Hepatocyte (in vitro differentiated cells): Measurements from ENCODE around the gene ITGB4. TPM values are rescaled to one million over a fixed set of nuclear protein-coding genes. Genes with fewer than 3 reads are reported as not detected.
A peak's percentile ranks its signal among the peaks of the same experiment; 100 is the strongest.

Experiments used
- DNase-seq: peaks from one replicate; pipeline ENCODE4 v3.0.0-alpha.2; 2016; ENCODE audit warnings: low spot score
- H2AFZ ChIP-seq: fragments of 200-600 bp; sonication (generic); 2 replicates; pipeline ENCODE4 v1.6.0; 2016; ENCODE audit warnings: antibody characterized with exemption, mild to moderate bottlenecking
- H3K27ac ChIP-seq: fragments of 200-600 bp; sonication (generic); 2 replicates; pipeline ENCODE4 v1.5.1; 2016; ENCODE audit warnings: mild to moderate bottlenecking
- H3K27me3 ChIP-seq: fragments of 200-600 bp; sonication (generic); 2 replicates; pipeline ENCODE4 v1.6.1; 2016
- H3K36me3 ChIP-seq: fragments of 200-600 bp; sonication (generic); replicated peaks from 2 replicates; pipeline ENCODE4 v1.5.1; 2016; ENCODE audit warnings: low read depth; ENCODE audit not compliant: insufficient read depth
- H3K4me1 ChIP-seq: fragments of 200-600 bp; sonication (generic); 2 replicates; pipeline ENCODE4 v1.5.1; 2016; ENCODE audit warnings: mild to moderate bottlenecking, moderate library complexity; ENCODE audit not compliant: insufficient read depth
- H3K4me2 ChIP-seq: fragments of 200-600 bp; sonication (generic); 2 replicates; pipeline ENCODE4 v1.6.0; 2016
- H3K4me3 ChIP-seq: fragments of 200-600 bp; sonication (generic); 2 replicates; pipeline ENCODE4 v1.5.1; 2016; ENCODE audit warnings: mild to moderate bottlenecking
- H3K79me2 ChIP-seq: fragments of 200-600 bp; sonication (generic); 2 replicates; pipeline ENCODE4 v1.6.0; 2017; ENCODE audit warnings: mild to moderate bottlenecking
- H3K9me2 ChIP-seq: fragments of 200-600 bp; sonication (generic); replicated peaks from 2 replicates; pipeline ENCODE4 v1.6.0; 2017; ENCODE audit warnings: mild to moderate bottlenecking; ENCODE audit not compliant: insufficient read depth
- H3K9me3 ChIP-seq: fragments of 200-600 bp; sonication (generic); 2 replicates; pipeline ENCODE4 v1.5.1; 2016; ENCODE audit warnings: low read depth, mild to moderate bottlenecking
- H4K20me1 ChIP-seq: fragments of 200-600 bp; sonication (generic); 2 replicates; pipeline ENCODE4 v1.6.0; 2016; ENCODE audit warnings: mild to moderate bottlenecking; ENCODE audit not compliant: insufficient read depth, poor library complexity, severe bottlenecking
- EZH2 ChIP-seq: fragments of 200-600 bp; sonication (generic); IDR thresholded peaks from 2 replicates; pipeline ENCODE4 v1.6.1; 2016; ENCODE audit warnings: antibody characterized with exemption, mild to moderate bottlenecking, borderline replicate concordance
- EZH2phosphoT487 ChIP-seq: fragments of 200-600 bp; sonication (generic); IDR thresholded peaks from one replicate; pipeline ENCODE4 v1.6.1; 2018; ENCODE audit warnings: antibody characterized with exemption, mild to moderate bottlenecking, low read depth, moderate library complexity; ENCODE audit not compliant: unreplicated experiment, severe bottlenecking
- WGBS: methylation state at CpG from one replicate; pipeline ENCODE4 v1.1.6; 2016; ENCODE audit warnings: low lambda C conversion rate; ENCODE audit errors: missing lambda C conversion rate; 5-methylcytosine and 5-hydroxymethylcytosine counted together
- polyA plus RNA-seq: library from polyadenylated mRNA; unstranded; fragments of >200 nt; fragmentation: Nextera tagmentation; extraction: Ambion mirVana; gene quantifications from 2 replicates; pipeline ENCODE4 v1.2.1, GENCODE V29; 2016
- total RNA-seq: library from RNA; depleted of rRNA; stranded (reverse); fragments of >200 nt; gene quantifications from 2 replicates; pipeline ENCODE4 v1.2.3, GENCODE V29; 2014
- TF ChIP-seq, protein P1 (sequence below): fragments of 200-600 bp; sonication (generic); IDR thresholded peaks from 2 replicates; pipeline ENCODE4 v1.5.1; 2016; ENCODE audit warnings: antibody characterized with exemption, mild to moderate bottlenecking; ENCODE audit not compliant: poor library complexity

ITGB4 gene
- total and polyA plus RNA-seq, 2 experiments from 2014 or later = 15.7 to 23.5 TPM

DNA sequence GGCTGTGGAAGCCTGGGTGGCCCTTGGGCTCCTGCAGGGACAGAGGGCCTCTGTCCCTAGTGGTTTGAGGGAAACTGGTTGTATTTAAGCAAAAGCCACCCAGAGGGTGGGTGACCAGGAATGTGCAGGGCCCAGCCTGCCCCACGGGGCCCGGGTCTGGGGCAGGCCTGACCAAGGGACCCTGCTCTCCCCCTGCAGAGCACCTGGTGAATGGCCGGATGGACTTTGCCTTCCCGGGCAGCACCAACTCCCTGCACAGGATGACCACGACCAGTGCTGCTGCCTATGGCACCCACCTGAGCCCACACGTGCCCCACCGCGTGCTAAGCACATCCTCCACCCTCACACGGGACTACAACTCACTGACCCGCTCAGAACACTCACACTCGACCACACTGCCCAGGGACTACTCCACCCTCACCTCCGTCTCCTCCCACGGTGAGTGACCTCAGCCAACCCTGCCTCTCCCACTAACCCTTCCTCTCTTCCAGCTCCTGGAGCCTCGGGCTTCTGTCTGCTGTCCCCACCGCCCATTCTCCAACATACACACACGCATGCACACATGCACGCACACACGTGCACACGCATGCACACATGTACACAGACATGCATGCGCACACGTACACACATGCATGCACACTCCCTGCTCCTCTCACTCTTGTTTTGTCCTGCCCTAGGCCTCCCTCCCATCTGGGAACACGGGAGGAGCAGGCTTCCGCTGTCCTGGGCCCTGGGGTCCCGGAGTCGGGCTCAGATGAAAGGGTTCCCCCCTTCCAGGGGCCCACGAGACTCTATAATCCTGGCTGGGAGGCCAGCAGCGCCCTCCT, 33.3 kb downstream of the ITGB4 start:
- Histone ChIP-seq H3K27ac (peak overlapping the region; percentile 40), H3K79me2 (no peaks in the 10 kb centered on the region), H3K27me3 (no peaks in the 10 kb centered on the region), H3K4me3 (no peak overlapping the region), H3K4me2 (peak overlapping the region; percentile 84), H2AFZ (no peak overlapping the region), H4K20me1 (no peaks in the 10 kb centered on the region), H3K9me2 (no peaks in the 10 kb centered on the region), H3K4me1 (peaks cover 14% of the 10 kb centered on the region), H3K9me3 (no peaks in the 10 kb centered on the region), H3K36me3 (no peaks in the 10 kb centered on the region)
- DNase-seq = no peak
- WGBS = 85% methylated on average over 22 of the region's 27 CpGs
- TF ChIP-seq EZH2 (no peak), EZH2phosphoT487 (no peak)
- TF ChIP-seq, protein P1, sequence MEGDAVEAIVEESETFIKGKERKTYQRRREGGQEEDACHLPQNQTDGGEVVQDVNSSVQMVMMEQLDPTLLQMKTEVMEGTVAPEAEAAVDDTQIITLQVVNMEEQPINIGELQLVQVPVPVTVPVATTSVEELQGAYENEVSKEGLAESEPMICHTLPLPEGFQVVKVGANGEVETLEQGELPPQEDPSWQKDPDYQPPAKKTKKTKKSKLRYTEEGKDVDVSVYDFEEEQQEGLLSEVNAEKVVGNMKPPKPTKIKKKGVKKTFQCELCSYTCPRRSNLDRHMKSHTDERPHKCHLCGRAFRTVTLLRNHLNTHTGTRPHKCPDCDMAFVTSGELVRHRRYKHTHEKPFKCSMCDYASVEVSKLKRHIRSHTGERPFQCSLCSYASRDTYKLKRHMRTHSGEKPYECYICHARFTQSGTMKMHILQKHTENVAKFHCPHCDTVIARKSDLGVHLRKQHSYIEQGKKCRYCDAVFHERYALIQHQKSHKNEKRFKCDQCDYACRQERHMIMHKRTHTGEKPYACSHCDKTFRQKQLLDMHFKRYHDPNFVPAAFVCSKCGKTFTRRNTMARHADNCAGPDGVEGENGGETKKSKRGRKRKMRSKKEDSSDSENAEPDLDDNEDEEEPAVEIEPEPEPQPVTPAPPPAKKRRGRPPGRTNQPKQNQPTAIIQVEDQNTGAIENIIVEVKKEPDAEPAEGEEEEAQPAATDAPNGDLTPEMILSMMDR = no peak

GRCh38 chr17:75755205-75755901, 34.1 kb downstream of the ITGB4 start:
- Histone ChIP-seq H4K20me1 (no peaks in the 10 kb centered on the region), H3K4me2 (no peak overlapping the region), H3K36me3 (no peaks in the 10 kb centered on the region), H3K9me3 (no peaks in the 10 kb centered on the region), H2AFZ (no peak overlapping the region), H3K79me2 (no peaks in the 10 kb centered on the region), H3K27me3 (no peaks in the 10 kb centered on the region), H3K4me3 (no peak overlapping the region), H3K4me1 (peaks cover 14% of the 10 kb centered on the region), H3K27ac (no peak overlapping the region), H3K9me2 (no peaks in the 10 kb centered on the region)
- 92% methylated on average over 19 of the region's 20 CpGs for WGBS
- TF ChIP-seq EZH2 = no peak
- DNase-seq = no peak

GRCh38 chr17:75755990-75756389, 34.7 kb downstream of the ITGB4 start:
- no peaks in the 10 kb centered on the region for H3K36me3 ChIP-seq
- no peak overlapping the region for H3K4me3 ChIP-seq
- no peaks in the 10 kb centered on the region for H3K9me2 ChIP-seq
- no peaks in the 10 kb centered on the region for H4K20me1 ChIP-seq
- no peaks in the 10 kb centered on the region for H3K27me3 ChIP-seq
- no peak for DNase-seq
- no peak overlapping the region for H3K4me2 ChIP-seq
- H2AFZ ChIP-seq = no peak overlapping the region
- H3K79me2 ChIP-seq = no peaks in the 10 kb centered on the region
- TF ChIP-seq EZH2 (no peak), EZH2phosphoT487 (no peak)
- TF ChIP-seq, protein P1 = no peak
- no peaks in the 10 kb centered on the region for H3K9me3 ChIP-seq
- H3K27ac ChIP-seq = no peak overlapping the region
- 93% methylated on average over 2 of the region's 2 CpGs for WGBS
- H3K4me1 ChIP-seq = peaks cover 14% of the 10 kb centered on the region

GRCh38 chr17:75756451-75757085, 35.3 kb downstream of the ITGB4 start:
- no peak for DNase-seq
- TF ChIP-seq EZH2phosphoT487 (no peak), EZH2 (no peak)
- TF ChIP-seq, protein P1 = no peak
- Histone ChIP-seq H3K4me3 (no peak overlapping the region), H2AFZ (no peak overlapping the region), H3K4me2 (no peak overlapping the region), H3K36me3 (no peaks in the 10 kb centered on the region), H3K9me2 (no peaks in the 10 kb centered on the region), H3K27me3 (no peaks in the 10 kb centered on the region), H3K4me1 (peaks cover 14% of the 10 kb centered on the region), H3K79me2 (no peaks in the 10 kb centered on the region), H3K9me3 (no peaks in the 10 kb centered on the region), H3K27ac (no peak overlapping the region), H4K20me1 (no peaks in the 10 kb centered on the region)
- WGBS = 96% methylated on average over 25 of the region's 29 CpGs
